Activated CD4-positive, alpha-beta T cell treated with anti-CD3 and anti-CD28 coated beads, Interleukin-2, amount 10 ng/mL, durations not matched to agents 24 days and 14 days (primary cell): ENCODE measurements around the gene LARP1B. TPM values are rescaled to one million over a fixed set of nuclear protein-coding genes. Genes with fewer than 3 reads are reported as not detected.
"Not testable (repeated sequence)": the region's sequence is repeated elsewhere in the genome, so short reads cannot be mapped to it uniquely, and the experiment has no call there.

Experiments
- DNase-seq: peaks from one replicate; pipeline ENCODE4 v3.0.0; 2022
- H3K27ac Mint-ChIP-seq: one replicate; pipeline ENCODE4 v1.8.0; 2022; ENCODE audit warnings: mild to moderate bottlenecking, mixed read lengths
- H3K27me3 Mint-ChIP-seq: one replicate; pipeline ENCODE4 v1.8.0; 2022; ENCODE audit warnings: mixed read lengths
- H3K36me3 Mint-ChIP-seq: one replicate; pipeline ENCODE4 v1.8.0; 2022; ENCODE audit warnings: low read depth, mild to moderate bottlenecking, mixed read lengths
- H3K4me1 Mint-ChIP-seq: one replicate; pipeline ENCODE4 v1.8.0; 2021; ENCODE audit warnings: mixed read lengths
- H3K4me3 Mint-ChIP-seq: one replicate; pipeline ENCODE4 v1.8.0; 2022; ENCODE audit warnings: mild to moderate bottlenecking, moderate library complexity, mixed read lengths
- H3K9me3 Mint-ChIP-seq: one replicate; pipeline ENCODE4 v1.8.0; 2021; ENCODE audit warnings: mixed read lengths
- intact Hi-C: fragments of 100-400 bp; cut with micrococcal nuclease; formaldehyde crosslinking; loops from one replicate; pipeline ENCODE4 v1.15.1; 2023
- total RNA-seq: library from RNA; stranded (reverse); gene quantifications from 2 replicates; pipeline ENCODE4 v1.2.3, GENCODE V29; 2022

Gene LARP1B
- total RNA-seq, 1 donor from 2014 or later, result 32.6 TPM

- H3K36me3 Mint-ChIP-seq, result peaks cover 2% of the 10 kb centered on the region
- peak overlapping the region; percentile 81 for H3K27ac Mint-ChIP-seq
- peaks cover 2% of the 10 kb centered on the region for H3K27me3 Mint-ChIP-seq
Measured at GRCh38 chr4:128061566-128062536, 739 bp downstream of the LARP1B start.

DNA sequence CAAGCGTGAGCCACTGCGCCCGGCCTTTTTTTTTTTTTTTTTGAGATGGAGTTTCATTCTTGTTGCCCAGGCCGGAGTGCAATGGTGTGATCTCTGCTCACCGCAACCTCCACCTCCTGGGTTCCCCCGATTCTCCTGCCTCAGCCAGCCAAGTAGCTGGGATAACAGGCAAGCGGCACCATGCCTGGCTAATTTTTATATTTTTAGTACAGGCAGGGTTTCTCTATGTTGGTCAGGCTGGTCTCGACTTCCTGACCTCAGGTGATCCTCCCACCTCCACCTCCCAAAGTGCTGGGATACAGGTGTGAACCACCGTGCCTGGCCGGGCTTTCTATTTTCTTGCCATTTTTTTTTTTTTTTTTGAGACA, 5.3 kb downstream of the LARP1B start:
- not testable (repeated sequence) for H3K4me1 Mint-ChIP-seq, DNase-seq, H3K4me3 Mint-ChIP-seq, H3K27ac Mint-ChIP-seq, H3K9me3 Mint-ChIP-seq, H3K36me3 Mint-ChIP-seq, H3K27me3 Mint-ChIP-seq
- intact Hi-C loops, result loop anchor here (10.0 kb wide), 1 partner anchor 1028 kb away; the partner anchor contains the start of genes C4orf33 and SCLT1

More at GRCh38 chr4:128061566-128062536, 739 bp downstream of the LARP1B start:
- H3K4me3 Mint-ChIP-seq, result peak overlapping the region; percentile 90
- no peaks in the 10 kb centered on the region for H3K9me3 Mint-ChIP-seq
- H3K4me1 Mint-ChIP-seq, result peaks cover 11% of the 10 kb centered on the region
- intact Hi-C loops, result loop anchor here (1.0 to 10.0 kb wide), 6 partner anchors 97 to 1033 kb away; partner anchors contain the start of genes ABHD18, C4orf33, HSPA4L and MFSD8
- peak; percentile 88 for DNase-seq

DNA sequence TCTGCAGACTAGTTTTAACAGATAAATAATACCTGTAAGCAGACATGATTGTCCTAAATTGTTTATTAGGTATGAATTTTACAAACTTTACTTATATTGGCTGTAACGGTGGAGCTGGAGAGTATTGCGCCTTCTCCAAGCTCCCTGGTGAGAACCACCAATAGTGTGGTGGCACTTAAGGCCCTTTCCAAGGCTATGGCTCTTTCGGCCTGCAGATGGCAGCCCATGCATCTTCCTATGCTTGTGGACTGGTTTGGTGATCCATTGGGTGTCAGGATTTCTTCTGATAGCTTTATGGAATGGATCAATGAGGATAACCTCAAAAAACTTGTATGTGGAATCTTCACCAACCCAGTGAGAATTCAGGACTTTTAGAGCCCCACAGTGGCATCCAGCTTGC, 7.8 kb downstream of the LARP1B start:
- H3K4me3 Mint-ChIP-seq, result no peak overlapping the region
- DNase-seq, result peak; percentile 65
- intact Hi-C loops, result loop anchor here (10.0 kb wide), 1 partner anchor 1026 kb away; the partner anchor contains the start of genes C4orf33 and SCLT1
- no peaks in the 10 kb centered on the region for H3K27me3 Mint-ChIP-seq
- no peaks in the 10 kb centered on the region for H3K36me3 Mint-ChIP-seq
- peaks cover 5% of the 10 kb centered on the region for H3K4me1 Mint-ChIP-seq
- H3K9me3 Mint-ChIP-seq, result no peaks in the 10 kb centered on the region
- no peak overlapping the region for H3K27ac Mint-ChIP-seq

DNA sequence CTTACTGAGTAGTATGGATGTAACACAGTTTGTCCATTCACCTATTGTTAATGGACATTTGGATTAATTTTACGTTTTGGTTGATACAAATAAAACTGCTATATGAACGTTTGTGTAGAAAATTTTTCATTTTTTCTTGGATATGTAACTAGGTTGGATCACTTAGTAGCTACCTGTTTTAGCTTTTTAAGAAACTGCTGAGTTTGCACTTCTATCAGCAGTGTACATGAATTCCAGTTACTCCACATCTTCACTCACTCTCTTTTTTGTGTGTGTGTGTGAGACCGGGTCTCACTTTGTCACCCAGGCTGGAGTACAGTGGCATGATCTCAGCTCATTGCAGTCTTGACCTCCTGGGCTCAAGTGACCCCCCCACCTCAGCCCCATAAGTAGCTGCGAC, 15.4 kb downstream of the LARP1B start:
- no peak for DNase-seq
- Mint-ChIP-seq H3K36me3 (peaks cover 31% of the 10 kb centered on the region), H3K4me3 (no peak overlapping the region), H3K27me3 (no peaks in the 10 kb centered on the region), H3K9me3 (no peaks in the 10 kb centered on the region), H3K27ac (no peak overlapping the region), H3K4me1 (peaks cover 2% of the 10 kb centered on the region)
- intact Hi-C loops, result no loop called here

- H3K36me3 Mint-ChIP-seq, result peaks cover 31% of the 10 kb centered on the region
- intact Hi-C loops, H3K4me1 Mint-ChIP-seq, H3K27ac Mint-ChIP-seq, H3K4me3 Mint-ChIP-seq, H3K9me3 Mint-ChIP-seq, H3K27me3 Mint-ChIP-seq, DNase-seq: not testable (repeated sequence)
Measured at GRCh38 chr4:128095293-128095692, 34.2 kb downstream of the LARP1B start.

GRCh38 chr4:128107766-128108165, 46.7 kb downstream of the LARP1B start:
- Mint-ChIP-seq H3K27ac (no peak overlapping the region), H3K9me3 (no peaks in the 10 kb centered on the region), H3K4me1 (no peaks in the 10 kb centered on the region), H3K36me3 (peaks cover 19% of the 10 kb centered on the region), H3K27me3 (no peaks in the 10 kb centered on the region), H3K4me3 (no peak overlapping the region)
- intact Hi-C loops, result no loop called here
- no peak for DNase-seq

GRCh38 chr4:128123036-128123435, 61.9 kb downstream of the LARP1B start:
- Mint-ChIP-seq H3K36me3 (peaks cover 39% of the 10 kb centered on the region), H3K27me3 (no peaks in the 10 kb centered on the region), H3K9me3 (no peaks in the 10 kb centered on the region), H3K4me3 (no peak overlapping the region), H3K27ac (no peak overlapping the region), H3K4me1 (no peaks in the 10 kb centered on the region)
- intact Hi-C loops, result no loop called here
- DNase-seq, result no peak

GRCh38 chr4:128130621-128131020, 69.5 kb downstream of the LARP1B start:
- Mint-ChIP-seq H3K27me3 (no peaks in the 10 kb centered on the region), H3K4me3 (no peak overlapping the region), H3K4me1 (no peaks in the 10 kb centered on the region), H3K9me3 (peaks cover 6% of the 10 kb centered on the region), H3K36me3 (peaks cover 6% of the 10 kb centered on the region), H3K27ac (no peak overlapping the region)
- intact Hi-C loops, result no loop called here
- no peak for DNase-seq

DNA sequence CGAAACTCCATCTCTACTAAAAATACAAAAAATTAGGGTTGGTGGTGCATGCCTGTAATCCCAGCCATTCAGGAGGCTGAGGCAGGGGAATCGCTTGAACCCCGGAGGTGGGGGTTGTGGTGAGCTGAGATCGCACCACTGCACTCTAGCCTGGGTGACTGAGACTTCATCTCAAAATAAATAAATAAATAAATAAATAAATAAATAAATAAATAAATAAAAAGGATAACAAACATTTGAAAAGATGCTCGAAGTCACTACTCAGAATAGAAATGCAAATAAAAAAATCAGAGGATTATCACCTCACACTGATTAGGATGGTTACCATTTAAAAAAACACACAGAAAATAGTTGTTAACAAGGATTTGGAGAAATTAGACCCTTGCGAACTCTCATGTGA, 73.8 kb downstream of the LARP1B start:
- H3K4me1 Mint-ChIP-seq, result no peaks in the 10 kb centered on the region
- no peak overlapping the region for H3K4me3 Mint-ChIP-seq
- intact Hi-C loops, result no loop called here
- H3K27ac Mint-ChIP-seq, result no peak overlapping the region
- no peak for DNase-seq
- peaks cover 6% of the 10 kb centered on the region for H3K9me3 Mint-ChIP-seq
- H3K36me3 Mint-ChIP-seq, result peaks cover 3% of the 10 kb centered on the region
- H3K27me3 Mint-ChIP-seq, result no peaks in the 10 kb centered on the region

GRCh38 chr4:128135391-128135790, 74.3 kb downstream of the LARP1B start:
- DNase-seq, result no peak
- Mint-ChIP-seq H3K4me3 (no peak overlapping the region), H3K4me1 (no peaks in the 10 kb centered on the region), H3K9me3 (peaks cover 6% of the 10 kb centered on the region), H3K27me3 (no peaks in the 10 kb centered on the region), H3K36me3 (peaks cover 3% of the 10 kb centered on the region), H3K27ac (no peak overlapping the region)
- intact Hi-C loops, result no loop called here

- Mint-ChIP-seq H3K4me1 (no peaks in the 10 kb centered on the region), H3K27ac (no peak overlapping the region), H3K27me3 (no peaks in the 10 kb centered on the region), H3K9me3 (peaks cover 14% of the 10 kb centered on the region), H3K4me3 (no peak overlapping the region), H3K36me3 (peaks cover 19% of the 10 kb centered on the region)
- intact Hi-C loops, result no loop called here
- DNase-seq, result no peak
Measured at GRCh38 chr4:128141866-128142265, 80.8 kb downstream of the LARP1B start.

- intact Hi-C loops, result no loop called here
- no peak overlapping the region for H3K27ac Mint-ChIP-seq
- H3K4me1 Mint-ChIP-seq, result no peaks in the 10 kb centered on the region
- no peaks in the 10 kb centered on the region for H3K27me3 Mint-ChIP-seq
- no peak overlapping the region for H3K4me3 Mint-ChIP-seq
- no peak for DNase-seq
- H3K9me3 Mint-ChIP-seq, result peaks cover 14% of the 10 kb centered on the region
- peaks cover 19% of the 10 kb centered on the region for H3K36me3 Mint-ChIP-seq
Measured at GRCh38 chr4:128145727-128146126, 84.6 kb downstream of the LARP1B start.

DNA sequence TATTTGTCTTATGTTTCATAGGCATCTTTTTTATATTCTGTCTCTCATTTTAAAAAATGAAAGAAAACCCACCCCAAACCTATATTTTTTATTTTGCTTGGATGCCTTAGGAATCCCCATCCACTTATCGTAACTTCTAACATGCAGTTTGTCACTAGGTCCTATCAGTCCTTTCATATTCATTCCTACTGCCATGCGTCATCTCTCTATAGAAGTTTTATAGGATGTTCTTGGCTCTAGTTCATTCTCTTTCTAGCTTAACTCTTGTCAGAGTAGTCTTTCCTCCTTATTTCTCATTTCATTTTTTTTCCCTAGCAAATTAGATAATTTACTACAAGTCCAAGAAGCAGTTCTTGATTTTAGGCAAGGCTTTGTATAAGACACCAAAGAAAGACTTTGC, 92.7 kb downstream of the LARP1B start:
- no peak for DNase-seq
- H3K27ac Mint-ChIP-seq, result no peak overlapping the region
- H3K36me3 Mint-ChIP-seq, result peaks cover 5% of the 10 kb centered on the region
- H3K4me1 Mint-ChIP-seq, result no peaks in the 10 kb centered on the region
- no peaks in the 10 kb centered on the region for H3K27me3 Mint-ChIP-seq
- H3K9me3 Mint-ChIP-seq, result no peaks in the 10 kb centered on the region
- intact Hi-C loops, result no loop called here
- H3K4me3 Mint-ChIP-seq, result no peak overlapping the region

DNA sequence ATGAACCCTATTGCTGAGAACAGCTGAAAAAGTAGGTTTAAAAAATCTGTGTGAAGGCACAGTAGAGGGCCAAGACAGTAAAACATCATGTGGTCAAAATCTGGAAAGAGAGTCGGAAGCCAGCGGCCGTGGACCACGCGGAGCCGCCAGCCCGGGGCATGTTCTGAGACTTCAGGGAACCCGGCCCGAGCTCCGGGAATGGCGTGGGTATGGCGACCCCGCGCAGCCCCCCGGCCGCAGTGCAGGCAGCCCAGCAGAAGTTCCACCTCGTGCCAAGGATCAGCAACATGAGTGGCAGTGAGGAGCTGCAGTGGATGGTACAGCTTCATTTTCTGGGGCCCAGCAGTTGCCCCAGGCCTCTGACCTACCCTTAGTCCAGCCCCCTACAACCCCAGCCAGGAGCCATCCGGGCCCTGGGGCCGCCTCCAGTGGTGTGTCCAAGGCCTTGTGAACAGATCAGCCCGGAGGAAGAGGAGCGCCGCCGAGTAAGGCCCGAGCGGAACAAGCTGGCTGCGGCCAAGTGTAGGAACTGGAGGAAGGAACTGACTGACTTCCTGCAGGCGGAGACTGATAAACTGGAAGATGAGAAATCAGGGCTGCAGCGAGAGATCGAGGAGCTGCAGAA, 94.2 kb downstream of the LARP1B start:
- no peak overlapping the region for H3K4me3 Mint-ChIP-seq
- H3K27me3 Mint-ChIP-seq, result no peaks in the 10 kb centered on the region
- H3K27ac Mint-ChIP-seq, result no peak overlapping the region
- H3K36me3 Mint-ChIP-seq, result peaks cover 5% of the 10 kb centered on the region
- no peaks in the 10 kb centered on the region for H3K9me3 Mint-ChIP-seq
- H3K4me1 Mint-ChIP-seq, result no peaks in the 10 kb centered on the region
- no peak for DNase-seq
- intact Hi-C loops, result no loop called here
